ENCODE results near the gene KCNC2. TPM values are rescaled to one million over a fixed set of nuclear protein-coding genes. Genes with fewer than 3 reads are reported as not detected.

Gene KCNC2
- total RNA-seq, 1 experiment from 2014 or later: not detected

GRCh38 chr12:75058228-75058627 is 151.4 kb downstream of the KCNC2 start:
- DNase-seq (ENCODE audit: low read depth): no peak

- DNase-seq (ENCODE audit: low read depth): no peak
Observed at GRCh38 chr12:75048767-75049166, 160.9 kb downstream of the KCNC2 start.

GRCh38 chr12:75047885-75048525 is 161.6 kb downstream of the KCNC2 start:
- DNase-seq (ENCODE audit: low read depth): no peak

GRCh38 chr12:75042125-75042524 is 167.5 kb downstream of the KCNC2 start:
- no peak for DNase-seq (ENCODE audit: low read depth)

GRCh38 chr12:75041472-75041871 is 168.2 kb downstream of the KCNC2 start:
- DNase-seq (ENCODE audit: low read depth): no peak

GRCh38 chr12:75020068-75020557 is 189.5 kb downstream of the KCNC2 start:
- DNase-seq (ENCODE audit: low read depth): peak; percentile 2

- DNase-seq (ENCODE audit: low read depth): no peak
Observed at GRCh38 chr12:75011120-75011519, 198.5 kb downstream of the KCNC2 start.

GRCh38 chr12:75007133-75007532 is 202.5 kb downstream of the KCNC2 start:
- no peak for DNase-seq (ENCODE audit: low read depth)

GRCh38 chr12:75000120-75000519 is 209.5 kb downstream of the KCNC2 start:
- DNase-seq (ENCODE audit: low read depth): no peak

- DNase-seq (ENCODE audit: low read depth): no peak
Observed at GRCh38 chr12:74999474-74999873, 210.2 kb downstream of the KCNC2 start.

Other genes starting within 250 kb of the KCNC2 start
- gene CAPS2, start 120.5 kb upstream of the KCNC2 start, total RNA-seq (2014; rRNA removed; shearing (Covaris generic)): 2.5 and 3.7 TPM in 2 replicates
- not detected in 2 replicates for gene GLIPR1L1, start 124.8 kb upstream of the KCNC2 start, total RNA-seq (2014; rRNA removed; shearing (Covaris generic))
- gene GLIPR1L2, start 181.2 kb upstream of the KCNC2 start, total RNA-seq (2014; rRNA removed; shearing (Covaris generic)): not detected in 2 replicates